Activated CD4-positive, alpha-beta memory T cell treated with anti-CD3 and anti-CD28 coated beads for 36 hours (primary cell): ENCODE measurements around the gene NOSIP. TPM values are rescaled to one million over a fixed set of nuclear protein-coding genes. Genes with fewer than 3 reads are reported as not detected.

Experiments
- CTCF ChIA-PET: fragments of 350-600 bp; sonication (Branson Sonifier 250); formaldehyde crosslinking; loops from one replicate; lab custom pipeline; 2021; ENCODE audit warnings: antibody characterized with exemption, inconsistent platforms; lab: Charles Lee
- POLR2A ChIA-PET: fragments of 350-600 bp; sonication (Branson Sonifier 250); formaldehyde crosslinking; loops from one replicate; lab custom pipeline; 2021; ENCODE audit warnings: antibody characterized with exemption; lab: Charles Lee
- DNase-seq: peaks from one replicate; pipeline ENCODE4 v3.0.0-alpha.2; 2020
- H3K27ac Mint-ChIP-seq: one replicate; pipeline ENCODE4 v1.8.0; 2021; ENCODE audit warnings: mixed read lengths
- H3K27me3 Mint-ChIP-seq: one replicate; pipeline ENCODE4 v1.8.0; 2021; ENCODE audit warnings: mixed read lengths
- H3K36me3 Mint-ChIP-seq: one replicate; pipeline ENCODE4 v1.8.0; 2021; ENCODE audit warnings: mixed read lengths
- H3K4me1 Mint-ChIP-seq: one replicate; pipeline ENCODE4 v1.8.0; 2021; ENCODE audit warnings: low read depth, mixed read lengths
- H3K4me3 Mint-ChIP-seq: one replicate; pipeline ENCODE4 v1.8.0; 2021; ENCODE audit warnings: mild to moderate bottlenecking, mixed read lengths
- H3K9me3 Mint-ChIP-seq: one replicate; pipeline ENCODE4 v1.8.0; 2021; ENCODE audit warnings: mixed read lengths
- intact Hi-C: fragments of 100-400 bp; cut with micrococcal nuclease; formaldehyde crosslinking; loops from one replicate; pipeline ENCODE4 v1.15.1; 2023
- total RNA-seq, 2 experiments: library from RNA; stranded (reverse); gene quantifications; one replicate each; pipeline ENCODE4 v1.2.3, GENCODE V29; 2021

Gene NOSIP
- total RNA-seq, 2 experiments from 2014 or later: 80.3 to 84.3 TPM

- peak; percentile 81 for DNase-seq
- peaks cover 5% of the 10 kb centered on the region for H3K36me3 Mint-ChIP-seq
- no peaks in the 10 kb centered on the region for H3K9me3 Mint-ChIP-seq
- ChIA-PET CTCF (interaction anchor here (0.6 to 6.9 kb wide), 27 partner anchors 10 to 302 kb away, joined by 3 to 202 read pairs (median 6); partner anchors contain the start of genes FLT3LG, NOSIP, PRMT1 and PRRG2), POLR2A (interaction anchor here (0.6 to 1.9 kb wide), 4 partner anchors 10 to 472 kb away, joined by 3 to 8 read pairs (median 4); partner anchors contain the start of genes NOSIP and PRR12)
- H3K4me1 Mint-ChIP-seq: peaks cover 47% of the 10 kb centered on the region
- peak overlapping the region; percentile 37 for H3K4me3 Mint-ChIP-seq
- H3K27me3 Mint-ChIP-seq: no peaks in the 10 kb centered on the region
- H3K27ac Mint-ChIP-seq: peak overlapping the region; percentile 85
- intact Hi-C loops: loop anchor here (1.0 kb wide), 1 partner anchor 64 kb away; no protein-coding TSS in a partner anchor
Observed at GRCh38 chr19:49570138-49570856, 10.1 kb downstream of the NOSIP start.

- peaks cover 64% of the 10 kb centered on the region for H3K4me1 Mint-ChIP-seq
- H3K27me3 Mint-ChIP-seq: no peaks in the 10 kb centered on the region
- ChIA-PET POLR2A (interaction anchor here (0.8 kb wide), 1 partner anchor 69 kb away, joined by 3 read pairs; no protein-coding TSS in a partner anchor), CTCF (interaction anchor here (3.9 to 6.9 kb wide), 3 partner anchors 18 to 61 kb away, joined by 30 to 202 read pairs (median 171); no protein-coding TSS in a partner anchor)
- intact Hi-C loops: loop anchor here (1.0 to 2.0 kb wide), 3 partner anchors 14 to 109 kb away; partner anchors contain the start of genes PRMT1 and PRR12
- peaks cover 14% of the 10 kb centered on the region for H3K36me3 Mint-ChIP-seq
- H3K4me3 Mint-ChIP-seq: peak overlapping the region; percentile 27
- peak; percentile 76 for DNase-seq
- peak overlapping the region; percentile 91 for H3K27ac Mint-ChIP-seq
- H3K9me3 Mint-ChIP-seq: no peaks in the 10 kb centered on the region
Observed at GRCh38 chr19:49567861-49568441, 12.4 kb downstream of the NOSIP start.

GRCh38 chr19:49566302-49566701, 14.1 kb downstream of the NOSIP start:
- CTCF ChIA-PET: interaction anchor here (0.6 to 10.8 kb wide), 5 partner anchors 11 to 368 kb away, joined by 3 to 108 read pairs (median 4); no protein-coding TSS in a partner anchor
- Mint-ChIP-seq H3K27me3 (no peaks in the 10 kb centered on the region), H3K27ac (peak overlapping the region; percentile 45), H3K9me3 (no peaks in the 10 kb centered on the region), H3K4me1 (peaks cover 76% of the 10 kb centered on the region), H3K4me3 (no peak overlapping the region), H3K36me3 (peaks cover 14% of the 10 kb centered on the region)
- POLR2A ChIA-PET: interaction anchor here (0.6 to 1.5 kb wide), 3 partner anchors 14 to 1395 kb away, joined by 3 to 5 read pairs (median 4); partner anchors contain the start of gene RPS11
- no peak for DNase-seq
- intact Hi-C loops: no loop called here

GRCh38 chr19:49565261-49565660, 15.1 kb downstream of the NOSIP start:
- H3K9me3 Mint-ChIP-seq: no peaks in the 10 kb centered on the region
- peaks cover 14% of the 10 kb centered on the region for H3K36me3 Mint-ChIP-seq
- intact Hi-C loops: no loop called here
- ChIA-PET CTCF (interaction anchor here (1.2 to 10.8 kb wide), 3 partner anchors 18 to 62 kb away, joined by 4 to 108 read pairs (median 8); no protein-coding TSS in a partner anchor), POLR2A (interaction anchor here (0.6 to 1.4 kb wide), 4 partner anchors 11 to 82 kb away, joined by 3 to 6 read pairs (median 4); no protein-coding TSS in a partner anchor)
- no peaks in the 10 kb centered on the region for H3K27me3 Mint-ChIP-seq
- H3K4me3 Mint-ChIP-seq: no peak overlapping the region
- DNase-seq: no peak
- peaks cover 78% of the 10 kb centered on the region for H3K4me1 Mint-ChIP-seq
- peak overlapping the region; percentile 90 for H3K27ac Mint-ChIP-seq

- H3K4me1 Mint-ChIP-seq: peaks cover 78% of the 10 kb centered on the region
- no peaks in the 10 kb centered on the region for H3K9me3 Mint-ChIP-seq
- intact Hi-C loops: loop anchor here (1.0 kb wide), 1 partner anchor 10 kb away; no protein-coding TSS in a partner anchor
- peak overlapping the region; percentile 90 for H3K27ac Mint-ChIP-seq
- H3K36me3 Mint-ChIP-seq: peaks cover 18% of the 10 kb centered on the region
- ChIA-PET CTCF (interaction anchor here (1.2 to 10.8 kb wide), 3 partner anchors 17 to 62 kb away, joined by 4 to 108 read pairs (median 8); no protein-coding TSS in a partner anchor), POLR2A (interaction anchor here (1.4 kb wide), 2 partner anchors 10 to 12 kb away, joined by 3 to 6 read pairs; no protein-coding TSS in a partner anchor)
- H3K4me3 Mint-ChIP-seq: peak overlapping the region; percentile 38
- H3K27me3 Mint-ChIP-seq: no peaks in the 10 kb centered on the region
- DNase-seq: peak; percentile 82
Observed at GRCh38 chr19:49564616-49565045, 15.7 kb downstream of the NOSIP start.

- DNase-seq: peak; percentile 69
- peaks cover 42% of the 10 kb centered on the region for H3K36me3 Mint-ChIP-seq
Observed at GRCh38 chr19:49560358-49560900, 19.9 kb downstream of the NOSIP start.

GRCh38 chr19:49559928-49560327, 20.4 kb downstream of the NOSIP start:
- ChIA-PET POLR2A (no interaction called here), CTCF (interaction anchor here (1.5 to 10.8 kb wide), 4 partner anchors 7 to 54 kb away, joined by 6 to 108 read pairs (median 36); no protein-coding TSS in a partner anchor)
- H3K9me3 Mint-ChIP-seq: no peaks in the 10 kb centered on the region
- intact Hi-C loops: loop anchor here (5.0 kb wide), 1 partner anchor 207 kb away; the partner anchor contains the start of gene AP2A1
- peaks cover 42% of the 10 kb centered on the region for H3K36me3 Mint-ChIP-seq
- H3K27ac Mint-ChIP-seq: peak overlapping the region; percentile 90
- no peaks in the 10 kb centered on the region for H3K27me3 Mint-ChIP-seq
- H3K4me1 Mint-ChIP-seq: peaks cover 77% of the 10 kb centered on the region
- peak; percentile 52 for DNase-seq
- H3K4me3 Mint-ChIP-seq: peak overlapping the region; percentile 79

More at GRCh38 chr19:49560358-49560900, 19.9 kb downstream of the NOSIP start:
- Mint-ChIP-seq H3K4me3 (peak overlapping the region; percentile 79), H3K9me3 (no peaks in the 10 kb centered on the region), H3K27me3 (no peaks in the 10 kb centered on the region), H3K27ac (peak overlapping the region; percentile 90), H3K4me1 (peaks cover 77% of the 10 kb centered on the region)
- intact Hi-C loops: no loop called here
- POLR2A ChIA-PET: interaction anchor here (0.8 kb wide), 1 partner anchor 8 kb away, joined by 4 read pairs; no protein-coding TSS in a partner anchor
- CTCF ChIA-PET: interaction anchor here (1.5 to 10.8 kb wide), 6 partner anchors 8 to 57 kb away, joined by 3 to 108 read pairs (median 8); no protein-coding TSS in a partner anchor

- CTCF ChIA-PET: interaction anchor here (0.9 to 10.8 kb wide), 4 partner anchors 11 to 119 kb away, joined by 3 to 108 read pairs (median 34); no protein-coding TSS in a partner anchor
- H3K27ac Mint-ChIP-seq: peak overlapping the region; percentile 90
- POLR2A ChIA-PET: interaction anchor here (1.3 to 1.4 kb wide), 3 partner anchors 20 to 310 kb away, joined by 3 to 5 read pairs (median 3); no protein-coding TSS in a partner anchor
- DNase-seq: no peak
- H3K4me3 Mint-ChIP-seq: peak overlapping the region; percentile 79
- peaks cover 41% of the 10 kb centered on the region for H3K36me3 Mint-ChIP-seq
- H3K9me3 Mint-ChIP-seq: no peaks in the 10 kb centered on the region
- H3K27me3 Mint-ChIP-seq: no peaks in the 10 kb centered on the region
- intact Hi-C loops: loop anchor here (5.0 kb wide), 1 partner anchor 208 kb away; the partner anchor contains the start of gene AP2A1
- peaks cover 77% of the 10 kb centered on the region for H3K4me1 Mint-ChIP-seq
Observed at GRCh38 chr19:49559443-49559842, 20.9 kb downstream of the NOSIP start.

GRCh38 chr19:49558591-49558990, 21.8 kb downstream of the NOSIP start:
- Mint-ChIP-seq H3K27ac (peak overlapping the region; percentile 90), H3K27me3 (no peaks in the 10 kb centered on the region), H3K36me3 (peaks cover 37% of the 10 kb centered on the region), H3K4me3 (peak overlapping the region; percentile 79), H3K9me3 (no peaks in the 10 kb centered on the region), H3K4me1 (peaks cover 78% of the 10 kb centered on the region)
- intact Hi-C loops: loop anchor here (5.0 kb wide), 1 partner anchor 209 kb away; the partner anchor contains the start of gene AP2A1
- ChIA-PET CTCF (interaction anchor here (0.9 to 10.8 kb wide), 5 partner anchors 11 to 120 kb away, joined by 3 to 108 read pairs (median 6); no protein-coding TSS in a partner anchor), POLR2A (interaction anchor here (0.7 to 1.4 kb wide), 8 partner anchors 11 to 311 kb away, joined by 3 to 5 read pairs (median 3); partner anchors contain the start of gene PRRG2)
- peak; percentile 65 for DNase-seq

- Mint-ChIP-seq H3K4me3 (peak overlapping the region; percentile 40), H3K9me3 (no peaks in the 10 kb centered on the region)
- no peak for DNase-seq
Observed at GRCh38 chr19:49557641-49558325, 22.6 kb downstream of the NOSIP start.

More at GRCh38 chr19:49557641-49558325, 22.6 kb downstream of the NOSIP start:
- Mint-ChIP-seq H3K4me1 (peaks cover 80% of the 10 kb centered on the region), H3K27me3 (no peaks in the 10 kb centered on the region), H3K36me3 (peaks cover 37% of the 10 kb centered on the region), H3K27ac (peak overlapping the region; percentile 84)
- ChIA-PET POLR2A (interaction anchor here (0.7 to 1.3 kb wide), 5 partner anchors 23 to 62 kb away, joined by 3 read pairs; partner anchors contain the start of gene PRRG2), CTCF (interaction anchor here (1.5 to 10.8 kb wide), 3 partner anchors 10 to 54 kb away, joined by 5 to 108 read pairs (median 61); no protein-coding TSS in a partner anchor)
- intact Hi-C loops: loop anchor here (5.0 kb wide), 1 partner anchor 210 kb away; the partner anchor contains the start of gene AP2A1
